Measurements from ENCODE around the gene FKBP8.

- TF ChIP-seq CTCF (IDR thresholded peaks at IDR 0.05; ENCODE audit: low read depth, low read length, missing input control): no peak
- TF ChIP-seq REST (IDR thresholded peaks at IDR 0.05): no peak
- no peak for TF ChIP-seq ATF3 (IDR thresholded peaks at IDR 0.05)
- no peak for TF ChIP-seq RXRA (IDR thresholded peaks at IDR 0.05)
- no peak for TF ChIP-seq YY1 (IDR thresholded peaks at IDR 0.05)
- no peak for TF ChIP-seq TAF1 (conservative IDR thresholded peaks at IDR 0.05)
- TF ChIP-seq GABPA (IDR thresholded peaks at IDR 0.05 in 1 of 2, conservative IDR thresholded peaks at IDR 0.05 in 1 of 2): no peak
- TF ChIP-seq FOXA1 (IDR thresholded peaks at IDR 0.05): no peak
- no peak for TF ChIP-seq RAD21 (IDR thresholded peaks at IDR 0.05)
- peak; percentile 32 for TF ChIP-seq NR2F2 (IDR thresholded peaks at IDR 0.05)
- no peak for TF ChIP-seq SP1 (IDR thresholded peaks at IDR 0.05)
- no peak for TF ChIP-seq MAX (IDR thresholded peaks at IDR 0.05)
- TF ChIP-seq HNF4G (IDR thresholded peaks at IDR 0.05): no peak
Measured at GRCh38 chr19:18541992-18542940, 1.1 kb downstream of the FKBP8 start.
